NT2/D1 (cell line): ENCODE data around the gene RRBP1.

ENCODE experiments used
- YY1 ChIP-seq: IDR thresholded peaks from 2 replicates; pipeline ENCODE4 v1.6.1; 2011; ENCODE audit not compliant: insufficient read length, insufficient read depth
- ZNF274 ChIP-seq: IDR thresholded peaks from 2 replicates; pipeline ENCODE4 v1.6.1; 2011; ENCODE audit warnings: mild to moderate bottlenecking, low read depth, low read length

- TF ChIP-seq YY1 (no peak), ZNF274 (no peak)
Observed at GRCh38 chr20:17602493-17602892, 79.5 kb downstream of the RRBP1 start.
